Lower leg skin (tissue), 4 donors: Measurements from ENCODE around the gene DNMT3B. TPM values are rescaled to one million over a fixed set of nuclear protein-coding genes. Genes with fewer than 3 reads are reported as not detected.

Experiments used
- DNase-seq, 2 donors: peaks; one replicate each; pipeline ENCODE4 v3.0.0-alpha.2; 2019; ENCODE audit warnings: low spot score in 2 of 2
- H3K4me3 ChIP-seq: fragments of 200-600 bp; sonication (generic); 2 replicates; pipeline ENCODE4 v1.5.1; 2017; ENCODE audit warnings: mild to moderate bottlenecking, low read depth; ENCODE audit not compliant: poor library complexity, severe bottlenecking
- CTCF ChIP-seq, 3 donors: fragments of 450-650 bp; IDR thresholded peaks; one replicate each; pipeline ENCODE4 v1.5.1; 2016; ENCODE audit warnings: antibody characterized with exemption in 3 of 3, mild to moderate bottlenecking in 3 of 3, moderate library complexity in 2 of 3
- POLR2A ChIP-seq, 2 donors: fragments of 450-650 bp; IDR thresholded peaks; one replicate each; pipeline ENCODE4 v1.6.1; 2016 to 2017; ENCODE audit warnings: antibody characterized with exemption in 2 of 2, mild to moderate bottlenecking in 1 of 2, moderate library complexity in 1 of 2
- WGBS, 2 donors: methylation state at CpG; one replicate each; pipeline ENCODE4 v1.1.5; 2018; 5-methylcytosine and 5-hydroxymethylcytosine counted together
- intact Hi-C: fragments of 100-400 bp; cut with DNase I; formaldehyde crosslinking; loops from one replicate; pipeline ENCODE4 v1.15.0; 2023; ENCODE audit warnings: low total_unique reads
- total RNA-seq, 4 donors: library from RNA; depleted of rRNA; stranded (reverse); fragments of >200 nt; gene quantifications; one replicate each; pipeline ENCODE4 v1.1.0, GENCODE V29; 2016

Gene DNMT3B
- total RNA-seq, 4 donors from 2014 or later: 2.0 to 3.4 (median 2.7) TPM

- no peak for DNase-seq
- H3K4me3 ChIP-seq: no peak overlapping the region
- 63 to 67% methylated on average over 7 of the region's 7 CpGs for WGBS, 2 donors
- intact Hi-C loops: no loop called here
- TF ChIP-seq POLR2A (IDR thresholded peaks at IDR 0.05) (no peak), CTCF (IDR thresholded peaks at IDR 0.05) (no peak)
Observed at GRCh38 chr20:32737371-32738223, 24.6 kb upstream of the DNMT3B start.

DNA sequence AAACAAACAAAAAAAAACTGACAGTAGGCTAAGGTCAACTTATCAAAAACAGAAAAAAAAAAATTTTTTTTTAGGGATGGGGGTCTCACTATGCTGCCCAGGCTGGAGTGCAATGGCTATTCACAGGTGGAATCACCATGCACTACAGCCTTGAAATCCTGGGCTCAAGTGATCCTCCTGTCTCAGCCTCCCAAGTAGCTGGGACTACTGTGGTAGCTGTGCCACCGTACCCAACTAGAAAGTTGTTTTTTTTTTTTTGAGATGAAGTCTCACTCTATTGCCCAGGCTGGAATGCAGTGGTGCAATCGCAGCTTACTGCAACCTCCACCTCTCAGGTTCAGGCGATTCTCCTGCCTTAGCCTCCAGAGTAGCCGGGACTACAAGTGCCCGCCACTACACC lies 21.0 kb upstream of the DNMT3B start:
- DNase-seq: no peak
- whole genome bisulfite sequencing, 2 donors: 88 to 94% methylated on average over 5 of the region's 5 CpGs
- intact Hi-C loops: no loop called here

GRCh38 chr20:32742322-32743236 lies 19.6 kb upstream of the DNMT3B start:
- TF ChIP-seq CTCF (IDR thresholded peaks at IDR 0.05) (no peak), POLR2A (IDR thresholded peaks at IDR 0.05) (no peak)
- WGBS, 2 donors: 10 to 12% methylated on average over 25 of the region's 25 CpGs
- peak overlapping the region; percentile 78 for H3K4me3 ChIP-seq
- intact Hi-C loops: no loop called here
- no peak for DNase-seq

More for the DNA sequence above, 21.0 kb upstream of the DNMT3B start:
- no peak overlapping the region for H3K4me3 ChIP-seq
- TF ChIP-seq POLR2A (IDR thresholded peaks at IDR 0.05): no peak
- TF ChIP-seq CTCF (IDR thresholded peaks at IDR 0.05): no peak

- 3 to 6% methylated on average over 12 to 29 of the region's 64 CpGs for WGBS, 2 donors
- intact Hi-C loops: no loop called here
- DNase-seq: peak; percentile 29 to 92
- peak within 1 kb of the TSS; percentile 78 for H3K4me3 ChIP-seq
- TF ChIP-seq CTCF (IDR thresholded peaks at IDR 0.05) (no peak), POLR2A (IDR thresholded peaks at IDR 0.05) (no peak)
Observed at GRCh38 chr20:32743237-32744112, 18.7 kb upstream of the DNMT3B start, which contains the start of gene COMMD7. COMMD7 (minus strand) TSS chr20:32743467; CDS start chr20:32743391, 76 bp downstream.
